Measurements from ENCODE around the gene FAF1.
"Not testable (repeated sequence)": the region's sequence is repeated elsewhere in the genome, so short reads cannot be mapped to it uniquely, and the experiment has no call there.

Gene FAF1

GRCh38 chr1:50831300-50832061 is 128.6 kb downstream of the FAF1 start:
- no peak for TF ChIP-seq CTCF (IDR thresholded peaks at IDR 0.05; ENCODE audit: control extremely low read depth, extremely low read depth, low read depth, missing control alignments)
- POLR2A ChIA-PET: no interaction called here
- CTCF ChIA-PET: interaction anchor here (0.8 to 1.7 kb wide), 5 partner anchors 12 to 358 kb away, joined by 3 to 4 read pairs (median 3); no protein-coding TSS in a partner anchor
- no peak for DNase-seq (ENCODE audit: extremely low spot score)

GRCh38 chr1:50830621-50831020 is 129.4 kb downstream of the FAF1 start:
- ChIA-PET CTCF (interaction anchor here (1.0 to 1.3 kb wide), 2 partner anchors 12 to 13 kb away, joined by 3 read pairs; no protein-coding TSS in a partner anchor), POLR2A (no interaction called here)
- TF ChIP-seq CTCF (IDR thresholded peaks at IDR 0.05; ENCODE audit: control extremely low read depth, extremely low read depth, low read depth, missing control alignments): no peak
- no peak for DNase-seq (ENCODE audit: extremely low spot score)

GRCh38 chr1:50829014-50829958 is 130.8 kb downstream of the FAF1 start:
- no peak for DNase-seq (ENCODE audit: extremely low spot score)
- TF ChIP-seq CTCF (IDR thresholded peaks at IDR 0.05; ENCODE audit: control extremely low read depth, extremely low read depth, low read depth, missing control alignments): no peak
- CTCF ChIA-PET: no interaction called here
- POLR2A ChIA-PET: no interaction called here

GRCh38 chr1:50827546-50827945 is 132.5 kb downstream of the FAF1 start:
- no peak for TF ChIP-seq CTCF (IDR thresholded peaks at IDR 0.05; ENCODE audit: control extremely low read depth, extremely low read depth, low read depth, missing control alignments)
- POLR2A ChIA-PET: no interaction called here
- DNase-seq (ENCODE audit: extremely low spot score): no peak

GRCh38 chr1:50826792-50827191 is 133.3 kb downstream of the FAF1 start:
- CTCF ChIA-PET; DNase-seq (ENCODE audit: extremely low spot score); POLR2A ChIA-PET: not testable (repeated sequence)

More at GRCh38 chr1:50827546-50827945, 132.5 kb downstream of the FAF1 start:
- CTCF ChIA-PET: no interaction called here

GRCh38 chr1:50822035-50822776 is 137.9 kb downstream of the FAF1 start:
- peak; percentile 16 for DNase-seq (ENCODE audit: extremely low spot score)
- CTCF ChIA-PET: no interaction called here
- POLR2A ChIA-PET: no interaction called here
- no peak for TF ChIP-seq CTCF (IDR thresholded peaks at IDR 0.05; ENCODE audit: control extremely low read depth, extremely low read depth, low read depth, missing control alignments)

All from GM10248 (cell line).